Parathyroid adenoma (tissue), 2 donors: ENCODE measurements around the gene OR51F1.
"Not testable (repeated sequence)": the region's sequence is repeated elsewhere in the genome, so short reads cannot be mapped to it uniquely, and the experiment has no call there.

Experiments
- H2AFZ ChIP-seq: fragments of 300-600 bp; sonication (generic); one replicate; pipeline ENCODE4 v1.7.0; 2017; ENCODE audit warnings: antibody characterized with exemption, mild to moderate bottlenecking
- H3K27ac ChIP-seq: fragments of 300-600 bp; sonication (generic); one replicate; pipeline ENCODE4 v1.7.0; 2017
- H3K27me3 ChIP-seq: fragments of 300-600 bp; sonication (generic); one replicate; pipeline ENCODE4 v1.7.0; 2017; ENCODE audit warnings: low read length; ENCODE audit not compliant: control insufficient read depth, insufficient read depth
- H3K36me3 ChIP-seq: fragments of 300-600 bp; sonication (generic); one replicate; pipeline ENCODE4 v1.7.0; 2017; ENCODE audit warnings: low read length; ENCODE audit not compliant: control insufficient read depth, insufficient read depth
- H3K4me1 ChIP-seq: fragments of 300-600 bp; sonication (generic); one replicate; pipeline ENCODE4 v1.7.0; 2017; ENCODE audit warnings: control low read depth
- H3K4me2 ChIP-seq: fragments of 300-600 bp; sonication (generic); one replicate; pipeline ENCODE4 v1.7.0; 2017; ENCODE audit warnings: low read length
- H3K4me3 ChIP-seq: fragments of 300-600 bp; sonication (generic); one replicate; pipeline ENCODE4 v1.7.0; 2017; ENCODE audit warnings: low read depth, low read length
- H3K79me2 ChIP-seq: fragments of 300-600 bp; sonication (generic); one replicate; pipeline ENCODE4 v1.7.0; 2017; ENCODE audit warnings: control low read depth
- H3K9ac ChIP-seq: fragments of 300-600 bp; sonication (generic); one replicate; pipeline ENCODE4 v1.7.0; 2017; ENCODE audit warnings: mild to moderate bottlenecking
- H3K9me3 ChIP-seq: fragments of 300-600 bp; sonication (generic); one replicate; pipeline ENCODE4 v1.7.0; 2017; ENCODE audit warnings: low read length; ENCODE audit not compliant: control insufficient read depth
- TF ChIP-seq, protein P1 (sequence below): fragments of 300-600 bp; sonication (generic); IDR thresholded peaks from one replicate; pipeline ENCODE4 v1.7.0; 2017; ENCODE audit warnings: antibody characterized with exemption, mild to moderate bottlenecking
- donor health status: primary hyperparathyroidism.

OR51F1 gene

DNA sequence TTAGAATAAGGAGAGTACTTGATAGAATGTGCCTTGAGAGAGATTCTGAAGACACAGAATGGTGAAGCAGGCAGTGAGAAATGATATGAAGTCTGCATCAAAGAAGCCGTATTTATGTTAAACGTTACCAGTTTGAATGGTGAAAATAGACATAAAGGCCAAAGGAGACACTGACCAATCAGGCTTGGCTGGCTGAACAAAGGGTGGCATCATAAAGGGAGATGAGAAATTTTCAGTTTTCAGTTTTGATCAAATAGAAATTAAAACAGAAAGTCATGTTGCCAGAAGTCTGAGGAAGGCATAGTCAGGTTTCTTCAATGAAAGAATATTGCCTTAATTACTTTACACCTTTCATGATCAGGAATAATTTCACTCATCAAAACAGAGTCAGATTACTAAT, 6.6 kb downstream of the OR51F1 start:
- no peak overlapping the region for H3K9ac ChIP-seq
- TF ChIP-seq, protein P1, sequence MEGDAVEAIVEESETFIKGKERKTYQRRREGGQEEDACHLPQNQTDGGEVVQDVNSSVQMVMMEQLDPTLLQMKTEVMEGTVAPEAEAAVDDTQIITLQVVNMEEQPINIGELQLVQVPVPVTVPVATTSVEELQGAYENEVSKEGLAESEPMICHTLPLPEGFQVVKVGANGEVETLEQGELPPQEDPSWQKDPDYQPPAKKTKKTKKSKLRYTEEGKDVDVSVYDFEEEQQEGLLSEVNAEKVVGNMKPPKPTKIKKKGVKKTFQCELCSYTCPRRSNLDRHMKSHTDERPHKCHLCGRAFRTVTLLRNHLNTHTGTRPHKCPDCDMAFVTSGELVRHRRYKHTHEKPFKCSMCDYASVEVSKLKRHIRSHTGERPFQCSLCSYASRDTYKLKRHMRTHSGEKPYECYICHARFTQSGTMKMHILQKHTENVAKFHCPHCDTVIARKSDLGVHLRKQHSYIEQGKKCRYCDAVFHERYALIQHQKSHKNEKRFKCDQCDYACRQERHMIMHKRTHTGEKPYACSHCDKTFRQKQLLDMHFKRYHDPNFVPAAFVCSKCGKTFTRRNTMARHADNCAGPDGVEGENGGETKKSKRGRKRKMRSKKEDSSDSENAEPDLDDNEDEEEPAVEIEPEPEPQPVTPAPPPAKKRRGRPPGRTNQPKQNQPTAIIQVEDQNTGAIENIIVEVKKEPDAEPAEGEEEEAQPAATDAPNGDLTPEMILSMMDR: no peak

DNA sequence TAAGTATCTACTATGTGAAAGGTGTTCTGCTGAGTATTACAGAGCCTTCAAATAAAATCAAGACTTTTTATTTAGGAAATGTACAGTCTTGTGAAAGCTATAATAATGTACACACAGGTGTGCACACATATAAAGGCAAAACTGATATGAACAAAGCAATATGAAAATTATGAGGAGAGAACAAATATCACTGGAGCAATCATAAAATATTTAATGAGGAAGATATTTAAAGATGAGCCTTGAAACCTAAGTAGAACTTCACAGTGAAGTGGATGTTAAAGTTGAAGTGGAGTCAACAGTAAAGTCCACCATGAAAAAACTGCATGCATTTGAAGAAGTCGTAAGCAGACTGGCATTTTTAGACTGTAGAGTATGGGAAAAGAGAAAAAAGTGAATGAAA, 18.5 kb downstream of the OR51F1 start:
- no peak overlapping the region for H3K9ac ChIP-seq
- no peaks in the 10 kb centered on the region for H3K79me2 ChIP-seq
- no peaks in the 10 kb centered on the region for H3K9me3 ChIP-seq
- no peak overlapping the region for H3K4me2 ChIP-seq
- no peaks in the 10 kb centered on the region for H3K4me1 ChIP-seq
- no peaks in the 10 kb centered on the region for H3K27me3 ChIP-seq
- TF ChIP-seq, protein P1: no peak
- H3K27ac ChIP-seq: no peak overlapping the region
- H3K4me3 ChIP-seq: no peak overlapping the region
- no peak overlapping the region for H2AFZ ChIP-seq
- no peaks in the 10 kb centered on the region for H3K36me3 ChIP-seq

More for the DNA sequence above, 6.6 kb downstream of the OR51F1 start:
- Histone ChIP-seq H3K36me3 (no peaks in the 10 kb centered on the region), H3K4me3 (no peak overlapping the region), H3K79me2 (no peaks in the 10 kb centered on the region), H3K9me3 (no peaks in the 10 kb centered on the region), H3K4me1 (no peaks in the 10 kb centered on the region), H3K4me2 (no peak overlapping the region), H3K27ac (no peak overlapping the region), H2AFZ (no peak overlapping the region), H3K27me3 (no peaks in the 10 kb centered on the region)

DNA sequence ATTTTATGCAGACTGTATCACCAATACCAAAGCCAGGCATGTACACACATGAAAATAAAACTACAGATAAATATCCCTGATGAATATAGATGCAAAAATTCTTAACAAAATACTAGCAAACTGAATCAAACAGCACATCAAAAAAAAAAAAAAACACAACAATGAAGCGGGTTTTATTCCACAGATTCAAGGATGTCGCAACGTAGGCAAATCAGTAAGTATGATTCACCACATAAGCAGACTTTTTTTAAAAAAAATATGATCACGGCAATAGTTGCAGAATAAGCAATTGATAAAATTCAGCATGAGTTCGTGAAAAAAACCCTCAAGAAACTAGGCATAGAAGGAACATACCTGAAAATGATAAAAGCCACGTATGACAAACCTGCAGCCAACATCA, 21.3 kb downstream of the OR51F1 start:
- H3K36me3 ChIP-seq: no peaks in the 10 kb centered on the region
- no peak overlapping the region for H3K27ac ChIP-seq
- TF ChIP-seq, protein P1: no peak
- H3K4me3 ChIP-seq: no peak overlapping the region
- H2AFZ ChIP-seq: no peak overlapping the region
- no peak overlapping the region for H3K4me2 ChIP-seq
- no peaks in the 10 kb centered on the region for H3K27me3 ChIP-seq
- no peaks in the 10 kb centered on the region for H3K79me2 ChIP-seq
- no peaks in the 10 kb centered on the region for H3K9me3 ChIP-seq
- H3K9ac ChIP-seq: no peak overlapping the region
- no peaks in the 10 kb centered on the region for H3K4me1 ChIP-seq

DNA sequence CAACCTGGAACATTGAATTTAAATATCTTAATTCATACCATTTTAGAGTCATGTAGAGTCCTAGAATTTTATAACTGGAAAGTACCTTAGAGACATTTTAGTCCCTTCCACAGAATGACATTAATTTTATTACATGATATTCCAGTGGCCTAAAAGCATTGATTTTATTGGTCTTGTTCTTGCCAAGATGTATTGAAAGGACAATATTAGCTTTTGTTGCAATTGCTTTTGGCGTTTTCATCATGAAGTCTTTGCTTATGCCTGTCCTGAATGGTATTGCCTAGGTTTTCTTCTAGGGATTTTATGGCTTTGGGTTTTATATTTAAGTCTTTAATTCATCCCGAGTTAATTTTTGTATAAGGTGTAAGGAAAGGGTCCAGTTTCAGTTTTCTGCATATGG, 29.0 kb downstream of the OR51F1 start:
- no peak overlapping the region for H3K4me3 ChIP-seq
- TF ChIP-seq, protein P1: no peak

DNA sequence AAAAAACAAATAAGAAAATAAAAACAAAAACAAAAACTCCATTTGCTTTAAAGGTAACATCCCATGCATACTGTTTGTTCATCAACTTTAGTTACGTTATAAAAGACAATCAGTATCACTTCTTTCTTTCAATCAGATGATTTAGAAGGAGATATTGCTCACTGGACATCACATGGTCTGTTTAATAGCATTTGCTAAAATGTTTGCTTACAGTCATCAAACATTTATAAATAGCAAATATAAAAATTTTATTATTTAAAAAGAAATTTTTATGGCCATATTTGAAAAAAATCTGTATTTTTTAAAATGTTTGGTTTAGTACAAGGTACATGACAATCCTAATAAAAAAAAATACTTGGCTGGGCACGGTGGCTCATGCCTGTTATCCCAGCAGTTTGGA, 42.6 kb downstream of the OR51F1 start:
- Histone ChIP-seq H3K4me3 (no peak overlapping the region), H3K4me1 (no peaks in the 10 kb centered on the region), H2AFZ (no peak overlapping the region), H3K27me3 (no peaks in the 10 kb centered on the region), H3K4me2 (no peak overlapping the region), H3K9me3 (no peaks in the 10 kb centered on the region), H3K79me2 (no peaks in the 10 kb centered on the region), H3K9ac (no peak overlapping the region), H3K27ac (no peak overlapping the region), H3K36me3 (no peaks in the 10 kb centered on the region)
- TF ChIP-seq, protein P1: no peak

More for the DNA sequence above, 29.0 kb downstream of the OR51F1 start:
- no peak overlapping the region for H2AFZ ChIP-seq
- H3K27ac ChIP-seq: no peak overlapping the region
- H3K4me1 ChIP-seq: no peaks in the 10 kb centered on the region
- H3K36me3 ChIP-seq: no peaks in the 10 kb centered on the region
- H3K9ac ChIP-seq: no peak overlapping the region
- no peaks in the 10 kb centered on the region for H3K27me3 ChIP-seq
- no peak overlapping the region for H3K4me2 ChIP-seq
- H3K79me2 ChIP-seq: no peaks in the 10 kb centered on the region
- H3K9me3 ChIP-seq: no peaks in the 10 kb centered on the region

DNA sequence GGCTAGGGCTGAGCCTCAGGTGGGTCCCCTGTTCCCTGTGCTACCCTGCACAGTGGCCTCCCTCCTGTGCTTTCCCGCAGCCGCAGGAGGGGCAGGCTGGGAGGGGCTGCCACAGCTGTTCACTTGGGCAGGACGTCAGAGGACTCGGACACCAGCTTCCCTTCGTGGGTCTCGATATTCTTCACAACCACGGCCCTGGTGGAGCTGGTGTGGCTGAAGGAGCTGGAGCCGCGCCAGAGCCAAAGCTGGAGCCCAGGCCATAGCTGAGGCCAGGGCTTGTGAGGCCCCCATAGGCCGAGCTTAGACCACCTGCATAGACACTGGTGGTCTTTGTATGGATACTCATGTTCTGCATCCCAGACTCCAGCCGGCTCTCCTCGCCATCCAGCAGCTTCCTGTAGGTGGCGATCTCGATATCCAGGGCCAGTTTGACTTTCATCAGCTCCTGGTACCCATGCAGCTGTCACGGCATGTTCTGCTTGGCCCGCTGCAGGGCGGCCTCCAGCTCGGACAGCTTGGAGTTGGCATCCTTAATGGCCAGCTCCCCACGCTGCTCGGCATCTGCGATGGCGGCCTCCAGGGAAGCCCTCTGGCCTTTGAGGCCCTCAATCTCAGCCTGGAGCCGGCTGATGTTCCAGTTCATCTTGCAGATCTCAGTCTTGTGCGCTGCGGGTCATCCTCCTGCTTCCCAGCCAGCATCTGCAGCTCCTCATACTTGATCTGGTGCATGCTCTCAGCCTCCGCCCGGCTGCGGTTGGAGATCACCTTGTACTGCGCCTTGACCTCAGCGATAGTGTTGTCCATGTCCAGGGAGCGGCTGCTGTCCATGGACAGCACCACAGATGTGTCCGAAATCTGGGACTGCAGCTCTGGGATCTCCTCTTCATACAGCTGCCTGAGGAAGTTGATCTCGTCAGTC, 46.9 kb downstream of the OR51F1 start:
- H3K36me3 ChIP-seq, H3K27me3 ChIP-seq, H3K4me3 ChIP-seq, H3K4me2 ChIP-seq, H3K27ac ChIP-seq, H3K9ac ChIP-seq, H3K4me1 ChIP-seq, H3K9me3 ChIP-seq, H2AFZ ChIP-seq, H3K79me2 ChIP-seq: not testable (repeated sequence)
